Activated naive CD4-positive, alpha-beta T cell treated with anti-CD3 and anti-CD28 coated beads, Interleukin-2, amount 10 ng/mL, durations not matched to agents 7 days and 5 days (primary cell): ENCODE results near the gene COA8.

Source experiments
- CTCF ChIA-PET: fragments of 350-600 bp; sonication (Branson Sonifier 250); formaldehyde crosslinking; loops from one replicate; lab custom pipeline; 2021; ENCODE audit warnings: antibody characterized with exemption; lab: Charles Lee
- DNase-seq: peaks from one replicate; pipeline ENCODE4 v3.0.0-alpha.2; 2020
- H3K27ac Mint-ChIP-seq: one replicate; pipeline ENCODE4 v1.8.0; 2021; ENCODE audit warnings: mild to moderate bottlenecking, moderate library complexity, mixed read lengths
- H3K27me3 Mint-ChIP-seq: one replicate; pipeline ENCODE4 v1.8.0; 2021; ENCODE audit warnings: mild to moderate bottlenecking, mixed read lengths
- H3K36me3 Mint-ChIP-seq: one replicate; pipeline ENCODE4 v1.8.0; 2021; ENCODE audit warnings: mixed read lengths
- H3K4me1 Mint-ChIP-seq: one replicate; pipeline ENCODE4 v1.8.0; 2021; ENCODE audit warnings: mixed read lengths
- H3K4me3 Mint-ChIP-seq: one replicate; pipeline ENCODE4 v1.8.0; 2021; ENCODE audit warnings: mild to moderate bottlenecking, moderate library complexity, mixed read lengths
- H3K9me3 Mint-ChIP-seq: one replicate; pipeline ENCODE4 v1.8.0; 2021; ENCODE audit warnings: mixed read lengths

The COA8 gene

DNA sequence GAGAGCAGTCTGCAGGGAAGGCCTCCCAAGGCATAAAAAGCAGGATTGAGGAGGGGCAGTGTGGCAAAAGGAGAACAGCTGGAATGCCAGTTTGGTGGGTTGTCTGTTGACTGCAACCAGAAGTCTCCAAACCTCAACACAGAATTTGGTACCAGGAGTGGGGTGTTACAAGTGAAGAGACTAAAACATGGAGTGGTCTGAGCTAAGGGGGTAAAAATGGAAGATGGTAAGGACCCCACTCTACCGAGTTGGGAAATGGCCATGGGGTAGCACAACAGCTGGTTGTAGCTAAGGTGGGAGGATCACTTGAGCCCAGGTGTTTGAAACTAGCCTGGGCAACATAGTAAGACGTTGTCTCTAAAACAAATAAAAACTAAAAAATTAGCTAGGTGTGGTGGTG is 48.5 kb downstream of the COA8 start:
- no peak overlapping the region for H3K27ac Mint-ChIP-seq
- peaks cover 15% of the 10 kb centered on the region for H3K9me3 Mint-ChIP-seq
- H3K36me3 Mint-ChIP-seq = peaks cover 10% of the 10 kb centered on the region
- DNase-seq = no peak
- peaks cover 63% of the 10 kb centered on the region for H3K27me3 Mint-ChIP-seq
- peaks cover 25% of the 10 kb centered on the region for H3K4me1 Mint-ChIP-seq
- CTCF ChIA-PET = no interaction called here
- no peak overlapping the region for H3K4me3 Mint-ChIP-seq

DNA sequence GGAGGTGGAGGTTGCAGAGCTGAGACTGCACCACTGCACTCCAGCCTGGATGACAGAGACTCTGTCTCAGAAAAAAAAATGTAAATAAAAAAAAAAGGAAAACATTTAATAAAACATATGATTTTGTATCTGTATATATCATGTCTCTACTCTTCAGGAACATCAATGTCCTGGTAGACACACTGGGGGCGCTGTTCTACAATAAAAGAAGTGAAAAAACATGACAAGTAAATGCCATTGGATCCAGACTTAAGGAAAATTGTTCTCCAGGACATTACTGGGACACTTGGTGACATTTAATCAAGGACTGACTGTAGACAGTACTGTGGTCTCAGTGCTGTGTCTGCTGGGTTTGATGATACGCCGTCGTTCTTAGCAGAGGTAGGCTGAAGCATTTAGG is 50.8 kb downstream of the COA8 start:
- CTCF ChIA-PET = no interaction called here
- no peak overlapping the region for H3K4me3 Mint-ChIP-seq
- no peak overlapping the region for H3K27ac Mint-ChIP-seq
- peaks cover 48% of the 10 kb centered on the region for H3K27me3 Mint-ChIP-seq
- DNase-seq = no peak
- H3K9me3 Mint-ChIP-seq = peaks cover 15% of the 10 kb centered on the region
- peaks cover 10% of the 10 kb centered on the region for H3K36me3 Mint-ChIP-seq
- H3K4me1 Mint-ChIP-seq = peaks cover 4% of the 10 kb centered on the region

DNA sequence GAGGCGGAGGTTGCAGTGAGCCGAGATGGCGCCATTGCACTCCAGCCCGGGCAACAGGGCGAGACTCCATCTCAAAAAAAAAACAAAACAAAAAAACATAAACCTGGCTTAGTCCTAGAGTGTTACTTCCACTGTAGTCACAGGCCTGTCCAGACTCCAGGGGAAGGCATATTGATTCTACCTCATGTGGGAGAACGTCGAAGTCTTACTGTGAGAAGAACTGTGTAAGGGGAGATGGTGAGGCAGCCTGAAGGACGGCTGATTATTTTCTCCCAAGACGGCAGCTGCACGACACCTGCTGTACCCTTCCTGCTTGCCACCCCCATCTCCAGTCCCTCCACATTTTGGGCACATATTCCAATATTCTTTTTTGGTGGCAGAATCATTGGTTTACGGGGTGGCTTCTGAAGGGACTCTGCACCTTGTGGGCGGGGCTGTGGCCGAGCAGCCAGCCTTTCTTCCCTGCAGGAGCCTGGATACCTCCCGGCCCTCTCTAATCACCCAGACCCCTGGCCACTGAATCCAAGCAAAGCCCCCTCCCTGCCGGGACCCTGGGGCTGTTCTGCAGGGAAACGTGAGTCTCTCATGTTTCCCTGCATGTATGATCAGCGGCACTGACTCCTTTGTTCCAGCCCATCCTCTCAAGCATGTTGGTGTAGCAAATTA is 54.0 kb downstream of the COA8 start:
- no peaks in the 10 kb centered on the region for H3K4me1 Mint-ChIP-seq
- no peak overlapping the region for H3K27ac Mint-ChIP-seq
- CTCF ChIA-PET = no interaction called here
- H3K36me3 Mint-ChIP-seq = no peaks in the 10 kb centered on the region
- no peaks in the 10 kb centered on the region for H3K9me3 Mint-ChIP-seq
- no peak for DNase-seq
- no peak overlapping the region for H3K4me3 Mint-ChIP-seq
- H3K27me3 Mint-ChIP-seq = peaks cover 40% of the 10 kb centered on the region

DNA sequence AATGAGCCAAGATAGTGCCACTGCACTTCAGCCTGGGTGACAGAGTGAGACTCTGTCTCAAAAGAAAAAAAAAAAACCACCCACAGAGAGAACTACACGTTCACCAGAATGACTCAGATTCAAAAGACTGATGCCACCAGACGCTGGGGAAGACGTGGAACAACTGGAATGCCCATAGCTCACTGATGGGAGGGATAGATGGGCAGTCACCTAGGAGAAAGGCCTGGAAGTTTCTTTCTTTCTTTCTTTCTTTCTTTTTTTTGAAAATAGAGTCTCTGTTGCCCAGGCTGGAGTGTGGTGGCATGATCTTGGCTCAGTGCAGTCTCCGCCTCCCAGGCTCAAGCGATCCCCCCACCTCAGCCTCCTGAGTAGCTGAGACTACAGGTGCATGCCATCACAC is 56.3 kb downstream of the COA8 start:
- no peaks in the 10 kb centered on the region for H3K9me3 Mint-ChIP-seq
- no peak overlapping the region for H3K27ac Mint-ChIP-seq
- peaks cover 42% of the 10 kb centered on the region for H3K27me3 Mint-ChIP-seq
- DNase-seq = no peak
- H3K4me1 Mint-ChIP-seq = peaks cover 7% of the 10 kb centered on the region
- no peak overlapping the region for H3K4me3 Mint-ChIP-seq
- CTCF ChIA-PET = no interaction called here
- H3K36me3 Mint-ChIP-seq = no peaks in the 10 kb centered on the region

DNA sequence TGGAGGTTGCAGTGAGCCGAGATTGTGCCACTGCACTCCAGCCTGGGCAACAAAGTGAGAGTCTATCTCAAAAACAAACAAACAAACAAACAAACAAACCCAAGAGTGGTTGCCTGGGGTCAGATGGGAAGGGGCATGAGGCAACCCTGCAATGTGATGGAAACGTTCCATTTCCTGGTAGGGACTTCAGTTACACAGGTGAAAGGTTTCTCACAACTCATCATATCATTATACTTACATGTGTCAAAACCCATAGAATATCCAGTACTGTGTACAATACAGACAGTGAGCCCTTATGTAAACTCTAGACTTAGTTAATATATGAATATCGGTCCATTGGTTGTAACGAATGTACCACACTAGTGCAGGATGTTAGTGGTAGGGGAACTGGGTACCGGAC is 59.1 kb downstream of the COA8 start:
- CTCF ChIA-PET = no interaction called here
- no peaks in the 10 kb centered on the region for H3K9me3 Mint-ChIP-seq

DNA sequence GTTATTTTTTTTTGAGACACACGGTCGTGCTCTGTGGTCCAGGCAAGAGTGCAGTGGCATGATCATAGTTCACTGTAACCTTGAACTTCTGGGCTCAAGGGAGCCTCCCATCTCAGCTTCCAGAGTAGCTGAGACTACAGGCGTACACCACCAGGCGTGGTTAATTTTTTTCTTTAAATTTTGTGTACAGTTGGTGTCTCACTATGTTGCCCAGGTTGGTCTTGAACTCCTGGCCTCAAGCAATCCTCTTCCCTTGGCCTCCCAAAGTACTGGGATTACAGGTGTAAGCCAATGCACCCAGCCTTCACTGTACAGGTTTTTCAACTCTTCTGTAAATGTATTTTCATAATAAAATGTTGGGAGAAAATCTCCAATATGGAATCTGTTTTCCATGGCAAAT is 60.5 kb downstream of the COA8 start:
- Mint-ChIP-seq H3K27ac (no peak overlapping the region), H3K36me3 (no peaks in the 10 kb centered on the region), H3K4me1 (peaks cover 37% of the 10 kb centered on the region), H3K27me3 (peaks cover 53% of the 10 kb centered on the region), H3K9me3 (no peaks in the 10 kb centered on the region), H3K4me3 (no peak overlapping the region)
- CTCF ChIA-PET = no interaction called here
- DNase-seq = no peak

More for the DNA sequence above, 59.1 kb downstream of the COA8 start:
- Mint-ChIP-seq H3K4me3 (no peak overlapping the region), H3K27me3 (peaks cover 58% of the 10 kb centered on the region), H3K4me1 (peaks cover 31% of the 10 kb centered on the region), H3K36me3 (no peaks in the 10 kb centered on the region), H3K27ac (no peak overlapping the region)
- no peak for DNase-seq

DNA sequence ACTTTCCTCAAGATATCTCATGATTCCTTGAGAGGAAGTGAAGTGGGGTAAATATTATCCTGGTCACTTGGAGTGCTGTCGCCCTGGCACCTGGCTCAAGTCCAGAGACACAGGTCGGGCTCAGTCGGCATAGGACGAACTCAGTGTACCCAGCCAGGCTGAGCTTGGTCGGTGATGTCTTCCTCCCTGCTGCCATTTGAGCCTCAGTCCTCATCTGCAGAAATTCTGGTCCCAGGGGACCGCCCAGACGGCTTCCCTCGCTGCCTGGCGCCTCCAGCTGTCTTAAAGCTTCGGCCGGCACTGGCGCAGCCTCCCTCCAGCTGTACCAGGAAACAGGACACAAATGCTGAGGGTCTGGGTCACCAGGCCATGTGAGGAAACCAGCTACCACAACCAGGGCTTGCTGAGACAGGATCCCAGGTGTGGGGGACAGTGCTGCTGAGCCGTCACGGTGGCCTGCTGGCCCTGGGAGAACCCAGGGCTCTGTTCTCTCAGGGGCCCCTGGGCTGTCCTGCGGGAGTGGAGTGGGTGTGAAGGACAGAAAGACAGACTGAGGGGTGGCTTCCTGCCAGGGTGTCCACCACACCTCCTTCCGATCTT is 61.2 kb downstream of the COA8 start:
- DNase-seq = no peak
- CTCF ChIA-PET = no interaction called here
- H3K4me1 Mint-ChIP-seq = peaks cover 37% of the 10 kb centered on the region
- H3K36me3 Mint-ChIP-seq = no peaks in the 10 kb centered on the region
- H3K9me3 Mint-ChIP-seq = no peaks in the 10 kb centered on the region
- peaks cover 48% of the 10 kb centered on the region for H3K27me3 Mint-ChIP-seq
- H3K4me3 Mint-ChIP-seq = no peak overlapping the region
- no peak overlapping the region for H3K27ac Mint-ChIP-seq

DNA sequence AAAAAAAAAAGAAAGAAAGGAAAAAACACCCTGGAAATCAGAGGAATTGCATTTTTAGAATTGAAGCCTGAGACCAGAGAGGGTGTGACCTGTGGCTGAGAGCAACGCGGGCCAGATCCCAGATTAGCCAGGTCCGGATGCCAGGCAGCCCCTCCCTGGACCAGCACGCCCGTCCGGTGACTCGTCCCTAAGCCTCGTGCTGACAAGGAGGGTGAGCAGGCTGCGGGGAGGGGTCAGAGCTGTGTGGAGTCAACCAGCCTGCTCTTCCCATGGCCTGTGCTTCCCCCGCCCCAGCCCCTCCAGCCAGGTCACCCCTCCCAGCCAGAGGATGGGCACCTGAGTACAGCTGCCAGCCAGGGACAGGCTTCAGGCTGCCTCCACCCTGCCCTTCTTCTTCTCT is 62.1 kb downstream of the COA8 start:
- no peaks in the 10 kb centered on the region for H3K9me3 Mint-ChIP-seq
- CTCF ChIA-PET = no interaction called here
- H3K27me3 Mint-ChIP-seq = peaks cover 39% of the 10 kb centered on the region
- peak overlapping the region; percentile 75 for H3K27ac Mint-ChIP-seq
- peaks cover 38% of the 10 kb centered on the region for H3K4me1 Mint-ChIP-seq
- peak; percentile 37 for DNase-seq
- H3K4me3 Mint-ChIP-seq = no peak overlapping the region
- H3K36me3 Mint-ChIP-seq = no peaks in the 10 kb centered on the region

DNA sequence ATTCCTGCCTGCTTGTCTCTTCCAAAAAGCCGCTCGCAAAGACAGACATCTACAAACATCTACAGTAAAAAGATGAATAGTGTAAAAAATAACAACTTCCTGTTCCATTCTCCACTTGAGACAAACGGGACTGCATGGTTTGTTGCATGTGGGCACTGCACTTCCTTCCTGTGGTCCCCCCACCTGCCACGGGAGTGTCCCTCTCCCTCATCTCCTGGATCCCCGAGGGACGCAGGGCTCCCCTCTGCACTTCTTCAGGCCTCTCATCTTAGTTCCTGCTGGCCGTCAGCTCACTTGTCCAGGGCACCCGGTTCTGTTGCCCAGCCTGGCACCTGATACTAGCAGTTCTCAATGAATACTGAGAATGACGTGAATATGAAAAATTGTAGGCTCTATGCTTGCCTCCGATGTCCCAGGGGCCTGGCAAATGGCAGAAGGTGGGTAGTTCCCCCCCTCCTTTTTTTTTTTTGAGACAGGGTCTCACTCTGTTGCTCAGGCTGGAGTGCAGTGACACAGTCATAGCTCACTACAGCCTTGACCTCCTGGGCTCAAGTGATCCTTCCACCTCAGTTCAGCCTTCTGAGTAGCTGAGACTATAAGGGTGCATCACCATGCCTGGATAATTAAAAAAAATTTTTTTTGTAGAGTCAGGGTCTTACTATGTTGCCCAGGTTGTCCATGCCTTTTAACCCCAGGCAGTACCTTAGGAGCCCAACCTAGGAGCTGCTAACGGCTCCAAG is 62.8 kb downstream of the COA8 start:
- peaks cover 33% of the 10 kb centered on the region for H3K27me3 Mint-ChIP-seq
- peak; percentile 70 for DNase-seq
- peak overlapping the region; percentile 75 for H3K27ac Mint-ChIP-seq
- no peaks in the 10 kb centered on the region for H3K36me3 Mint-ChIP-seq
- H3K9me3 Mint-ChIP-seq = no peaks in the 10 kb centered on the region
- peaks cover 42% of the 10 kb centered on the region for H3K4me1 Mint-ChIP-seq
- H3K4me3 Mint-ChIP-seq = peak overlapping the region; percentile 46
- CTCF ChIA-PET = no interaction called here

DNA sequence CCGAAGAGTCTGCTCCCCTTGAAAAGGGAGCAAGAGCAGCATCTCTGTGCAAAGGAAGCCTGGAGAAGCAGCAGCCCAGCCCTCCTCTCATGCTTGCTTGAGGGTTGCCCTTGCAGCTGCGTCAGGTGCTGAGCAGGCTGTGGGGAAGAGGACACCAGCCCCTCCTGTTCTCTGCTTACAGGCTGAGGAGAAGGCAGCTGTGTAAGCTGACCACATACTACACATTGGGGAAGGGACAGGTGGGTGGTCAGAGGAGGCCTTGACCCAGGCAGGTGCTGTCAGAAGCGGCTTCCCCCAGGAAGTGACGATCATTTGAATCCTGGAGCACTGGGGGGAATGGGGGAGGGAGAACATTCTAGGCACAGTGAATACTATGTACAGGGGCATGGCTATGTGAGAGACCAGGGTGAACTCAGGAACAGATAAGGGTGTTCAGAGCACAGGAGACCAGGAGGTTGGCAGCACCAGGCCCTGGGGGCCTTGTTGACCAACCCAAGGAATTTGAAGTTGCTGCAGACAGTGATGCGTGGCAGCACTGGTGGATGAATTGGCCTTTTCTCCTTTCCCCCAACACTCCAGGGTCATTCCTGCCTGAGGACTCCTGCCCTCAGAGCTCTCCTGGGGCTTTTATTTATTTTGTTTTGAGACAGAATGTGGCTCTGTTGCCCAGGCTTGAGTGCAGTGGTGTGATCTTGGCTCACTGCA is 63.5 kb downstream of the COA8 start:
- CTCF ChIA-PET = no interaction called here
- peaks cover 2% of the 10 kb centered on the region for H3K36me3 Mint-ChIP-seq
- peaks cover 46% of the 10 kb centered on the region for H3K4me1 Mint-ChIP-seq

DNA sequence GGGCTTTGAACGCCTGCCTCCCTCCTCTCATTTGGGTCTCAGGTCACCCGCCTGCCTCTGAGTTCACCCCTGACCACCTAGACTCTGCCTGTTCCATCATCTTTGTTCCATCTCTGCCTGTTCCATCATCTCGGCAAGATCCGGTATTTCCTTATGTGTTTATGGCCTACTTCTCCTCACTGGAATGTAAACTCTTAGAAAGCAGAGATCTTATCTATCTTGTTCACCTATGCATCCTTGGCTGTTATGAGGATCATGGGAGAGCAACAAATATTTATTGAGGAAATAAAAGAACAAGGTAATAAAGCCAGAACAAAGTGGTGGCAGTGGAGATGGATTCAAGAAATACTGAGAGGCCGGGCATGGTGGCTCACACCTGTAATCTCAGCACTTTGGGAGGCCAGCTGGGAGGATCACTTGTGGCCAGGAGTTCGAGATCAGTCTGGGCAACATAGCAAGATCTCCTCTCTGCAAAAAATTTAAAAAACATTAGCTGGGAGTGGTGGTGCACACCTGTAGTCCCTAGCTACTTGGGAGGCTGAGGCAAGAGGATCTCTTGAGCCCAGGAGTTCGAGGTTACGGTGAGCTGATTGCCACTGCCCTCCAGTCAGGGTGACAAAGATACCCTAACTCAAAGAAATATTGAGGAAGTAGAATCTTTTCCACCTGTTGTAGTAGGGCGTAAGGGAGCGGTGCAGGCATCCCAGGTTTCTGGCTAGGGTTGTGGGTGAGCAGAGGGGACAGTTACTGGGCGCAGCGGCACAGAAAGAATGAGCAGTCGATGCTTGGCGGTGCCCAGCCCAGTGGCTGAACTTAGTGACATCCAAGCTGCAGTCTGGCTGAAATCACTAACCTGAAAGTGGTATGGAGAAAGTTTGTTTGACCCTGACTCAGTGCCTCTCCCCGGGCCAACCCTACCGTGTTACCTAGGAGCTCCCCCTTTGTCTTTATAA is 64.6 kb downstream of the COA8 start:
- CTCF ChIA-PET = no interaction called here
- Mint-ChIP-seq H3K4me1 (peaks cover 51% of the 10 kb centered on the region), H3K36me3 (peaks cover 2% of the 10 kb centered on the region), H3K27me3 (peaks cover 30% of the 10 kb centered on the region), H3K27ac (peak overlapping the region; percentile 67), H3K4me3 (peak overlapping the region; percentile 84), H3K9me3 (no peaks in the 10 kb centered on the region)
- no peak for DNase-seq

More for the DNA sequence above, 63.5 kb downstream of the COA8 start:
- Mint-ChIP-seq H3K4me3 (no peak overlapping the region), H3K27me3 (peaks cover 30% of the 10 kb centered on the region), H3K9me3 (no peaks in the 10 kb centered on the region), H3K27ac (peak overlapping the region; percentile 67)
- DNase-seq = no peak

DNA sequence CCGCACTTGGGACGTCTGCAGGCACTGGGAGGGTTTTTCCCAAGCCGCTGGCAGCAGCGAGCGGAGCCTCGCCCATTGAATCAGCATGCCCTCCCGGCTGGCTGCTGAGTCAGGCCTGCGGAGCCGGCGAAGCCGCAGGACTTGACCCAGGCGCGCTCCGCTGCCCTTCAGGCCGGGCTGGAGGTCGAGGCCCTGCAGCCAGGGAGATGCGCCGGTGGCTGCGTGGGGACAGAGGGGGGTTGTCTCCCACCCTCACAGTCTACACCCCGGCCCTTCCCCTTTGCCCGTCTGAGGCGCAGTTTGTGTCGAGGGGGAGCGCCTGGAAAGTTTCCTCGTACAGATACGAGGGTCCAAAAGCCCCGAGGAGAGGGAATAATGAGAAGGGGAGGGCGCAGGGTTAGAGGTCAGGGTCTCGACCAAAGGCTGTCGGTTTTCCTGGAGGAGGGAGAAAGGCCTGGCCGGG is 65.5 kb downstream of the COA8 start:
- H3K36me3 Mint-ChIP-seq = peaks cover 6% of the 10 kb centered on the region
- CTCF ChIA-PET = no interaction called here
- H3K27ac Mint-ChIP-seq = peak overlapping the region; percentile 84
- H3K9me3 Mint-ChIP-seq = no peaks in the 10 kb centered on the region
- H3K4me1 Mint-ChIP-seq = peaks cover 54% of the 10 kb centered on the region
- peaks cover 30% of the 10 kb centered on the region for H3K27me3 Mint-ChIP-seq
- H3K4me3 Mint-ChIP-seq = peak overlapping the region; percentile 84
- DNase-seq = no peak

DNA sequence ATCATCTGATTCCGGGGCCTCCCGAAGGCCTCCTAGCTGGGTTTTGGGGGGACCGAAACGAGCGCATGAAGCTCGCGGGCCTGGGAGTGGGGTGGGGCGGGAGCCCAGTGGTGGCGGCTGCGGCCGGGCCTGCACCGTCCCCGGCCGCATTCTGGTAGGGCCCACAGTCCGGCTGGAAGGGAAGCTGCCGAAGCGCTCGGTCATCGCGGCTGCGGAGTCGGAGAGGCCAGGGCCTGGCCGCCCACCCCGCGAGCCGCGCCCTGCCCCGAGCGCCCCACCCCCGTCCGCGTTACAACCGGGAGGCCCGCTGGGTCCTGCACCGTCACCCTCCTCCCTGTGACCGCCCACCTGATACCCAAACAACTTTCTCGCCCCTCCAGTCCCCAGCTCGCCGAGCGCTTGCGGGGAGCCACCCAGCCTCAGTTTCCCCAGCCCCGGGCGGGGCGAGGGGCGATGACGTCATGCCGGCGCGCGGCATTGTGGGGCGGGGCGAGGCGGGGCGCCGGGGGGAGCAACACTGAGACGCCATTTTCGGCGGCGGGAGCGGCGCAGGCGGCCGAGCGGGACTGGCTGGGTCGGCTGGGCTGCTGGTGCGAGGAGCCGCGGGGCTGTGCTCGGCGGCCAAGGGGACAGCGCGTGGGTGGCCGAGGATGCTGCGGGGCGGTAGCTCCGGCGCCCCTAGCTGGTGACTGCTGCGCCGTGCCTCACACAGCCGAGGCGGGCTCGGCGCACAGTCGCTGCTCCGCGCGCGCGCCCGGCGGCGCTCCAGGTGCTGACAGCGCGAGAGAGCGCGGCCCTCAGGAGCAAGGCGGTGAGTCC is 66.1 kb downstream of the COA8 start, which contains the start of gene KLC1:
Gene KLC1, plus strand, starts transcription at position 528 of the 819 bp plus-strand sequence. CDS start 25,354 bp downstream, outside the sequence.
- Mint-ChIP-seq H3K27me3 (peaks cover 28% of the 10 kb centered on the region), H3K9me3 (no peaks in the 10 kb centered on the region), H3K4me3 (peak within 1 kb of the TSS; percentile 84), H3K4me1 (peaks cover 55% of the 10 kb centered on the region), H3K27ac (peak within 1 kb of the TSS; percentile 90), H3K36me3 (peaks cover 9% of the 10 kb centered on the region)
- DNase-seq = peak; percentile 87
- CTCF ChIA-PET = no interaction called here
